VCaP (cell line): ENCODE results near the gene INSR.
A peak's percentile ranks its signal among the peaks of the same experiment; 100 is the strongest.

Experiments
- H3K27ac ChIP-seq: fragments of 450-650 bp; 2 replicates; pipeline ENCODE4 v1.5.1; 2017
- TF ChIP-seq, protein P1 (sequence below): fragments of 450-650 bp; conservative IDR thresholded peaks from 2 replicates; pipeline ENCODE4 v1.5.1; 2017; ENCODE audit warnings: mild to moderate bottlenecking, moderate library complexity

The INSR gene

DNA sequence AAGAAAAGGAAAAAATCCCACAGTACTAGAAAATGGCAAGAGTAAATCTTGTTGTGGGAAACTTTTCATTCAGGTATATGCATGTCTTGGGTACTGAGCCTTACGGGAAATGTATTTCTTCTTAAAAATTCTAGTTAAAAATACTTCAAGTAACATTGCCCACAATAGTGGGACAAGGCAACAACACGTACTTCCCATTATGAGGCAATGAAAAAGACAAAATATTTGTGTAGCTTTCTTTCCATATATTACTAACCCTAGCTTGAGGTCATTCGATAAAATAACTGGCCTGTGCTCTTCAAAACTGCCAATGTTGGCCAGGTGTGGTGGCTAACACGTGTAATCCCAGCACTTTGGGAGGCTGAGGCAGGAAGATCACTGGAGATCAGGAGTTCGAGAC lies 99.2 kb downstream of the INSR start:
- no peak overlapping the region for H3K27ac ChIP-seq

DNA sequence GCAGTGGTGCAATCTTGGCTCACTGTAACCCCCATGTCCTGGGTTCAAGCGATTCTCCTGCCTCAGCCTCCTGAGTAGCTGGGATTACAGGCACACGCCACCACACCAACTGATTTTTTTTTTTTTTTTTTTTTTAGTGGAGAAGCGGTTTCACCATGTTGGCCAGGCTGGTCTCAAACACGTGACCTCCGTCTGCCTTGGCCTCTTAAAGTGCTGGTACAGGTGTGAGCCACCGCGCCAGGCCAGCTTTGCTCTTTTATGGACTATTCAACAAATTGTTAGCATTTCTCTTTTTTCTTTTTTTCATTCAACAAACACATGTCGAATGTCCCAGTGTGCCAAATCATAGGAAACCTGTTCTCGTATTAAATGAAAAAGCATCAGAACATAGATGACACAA lies 99.6 kb downstream of the INSR start:
- no peak overlapping the region for H3K27ac ChIP-seq
- TF ChIP-seq, protein P1, sequence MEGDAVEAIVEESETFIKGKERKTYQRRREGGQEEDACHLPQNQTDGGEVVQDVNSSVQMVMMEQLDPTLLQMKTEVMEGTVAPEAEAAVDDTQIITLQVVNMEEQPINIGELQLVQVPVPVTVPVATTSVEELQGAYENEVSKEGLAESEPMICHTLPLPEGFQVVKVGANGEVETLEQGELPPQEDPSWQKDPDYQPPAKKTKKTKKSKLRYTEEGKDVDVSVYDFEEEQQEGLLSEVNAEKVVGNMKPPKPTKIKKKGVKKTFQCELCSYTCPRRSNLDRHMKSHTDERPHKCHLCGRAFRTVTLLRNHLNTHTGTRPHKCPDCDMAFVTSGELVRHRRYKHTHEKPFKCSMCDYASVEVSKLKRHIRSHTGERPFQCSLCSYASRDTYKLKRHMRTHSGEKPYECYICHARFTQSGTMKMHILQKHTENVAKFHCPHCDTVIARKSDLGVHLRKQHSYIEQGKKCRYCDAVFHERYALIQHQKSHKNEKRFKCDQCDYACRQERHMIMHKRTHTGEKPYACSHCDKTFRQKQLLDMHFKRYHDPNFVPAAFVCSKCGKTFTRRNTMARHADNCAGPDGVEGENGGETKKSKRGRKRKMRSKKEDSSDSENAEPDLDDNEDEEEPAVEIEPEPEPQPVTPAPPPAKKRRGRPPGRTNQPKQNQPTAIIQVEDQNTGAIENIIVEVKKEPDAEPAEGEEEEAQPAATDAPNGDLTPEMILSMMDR, result no peak

More for the DNA sequence above, 99.2 kb downstream of the INSR start:
- TF ChIP-seq, protein P1, result no peak

DNA sequence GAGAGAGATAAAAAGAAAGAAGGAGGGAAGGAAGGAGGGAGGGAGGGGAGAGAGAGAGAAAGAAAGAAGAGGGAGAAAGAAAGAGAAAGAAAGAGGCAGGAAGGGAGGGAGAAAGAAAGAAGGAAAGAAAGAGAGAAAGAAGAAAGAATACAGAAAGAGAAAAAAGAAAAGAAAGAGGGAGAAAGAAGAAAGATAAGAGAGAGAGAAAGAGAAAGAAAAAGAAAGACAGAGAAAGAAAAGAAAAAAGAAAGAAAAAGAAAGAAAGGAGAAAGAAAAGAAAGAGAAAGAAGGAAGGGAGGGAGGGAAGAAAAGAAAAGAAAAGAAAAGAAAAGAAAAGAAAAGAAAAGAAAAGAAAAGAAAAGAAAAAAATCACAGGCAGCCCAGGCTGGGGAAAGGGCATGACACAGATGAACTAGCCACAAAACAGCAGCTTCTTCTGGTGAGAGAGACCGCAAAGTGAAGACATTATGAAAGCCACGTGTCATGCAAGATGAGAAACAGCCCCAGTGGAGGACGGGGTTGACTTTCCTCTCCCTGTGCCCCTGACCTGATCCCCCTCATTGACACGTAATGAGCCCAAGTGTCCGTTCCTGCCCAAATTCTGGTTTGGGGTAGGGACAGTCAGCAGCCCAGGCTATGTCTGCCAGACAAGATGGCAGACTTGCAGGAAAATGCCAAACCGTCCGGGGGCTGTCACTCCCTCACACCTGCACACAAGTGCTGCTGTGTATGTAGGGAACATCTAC lies 102.1 kb downstream of the INSR start:
- TF ChIP-seq, protein P1, result no peak
- H3K27ac ChIP-seq, result no peak overlapping the region

DNA sequence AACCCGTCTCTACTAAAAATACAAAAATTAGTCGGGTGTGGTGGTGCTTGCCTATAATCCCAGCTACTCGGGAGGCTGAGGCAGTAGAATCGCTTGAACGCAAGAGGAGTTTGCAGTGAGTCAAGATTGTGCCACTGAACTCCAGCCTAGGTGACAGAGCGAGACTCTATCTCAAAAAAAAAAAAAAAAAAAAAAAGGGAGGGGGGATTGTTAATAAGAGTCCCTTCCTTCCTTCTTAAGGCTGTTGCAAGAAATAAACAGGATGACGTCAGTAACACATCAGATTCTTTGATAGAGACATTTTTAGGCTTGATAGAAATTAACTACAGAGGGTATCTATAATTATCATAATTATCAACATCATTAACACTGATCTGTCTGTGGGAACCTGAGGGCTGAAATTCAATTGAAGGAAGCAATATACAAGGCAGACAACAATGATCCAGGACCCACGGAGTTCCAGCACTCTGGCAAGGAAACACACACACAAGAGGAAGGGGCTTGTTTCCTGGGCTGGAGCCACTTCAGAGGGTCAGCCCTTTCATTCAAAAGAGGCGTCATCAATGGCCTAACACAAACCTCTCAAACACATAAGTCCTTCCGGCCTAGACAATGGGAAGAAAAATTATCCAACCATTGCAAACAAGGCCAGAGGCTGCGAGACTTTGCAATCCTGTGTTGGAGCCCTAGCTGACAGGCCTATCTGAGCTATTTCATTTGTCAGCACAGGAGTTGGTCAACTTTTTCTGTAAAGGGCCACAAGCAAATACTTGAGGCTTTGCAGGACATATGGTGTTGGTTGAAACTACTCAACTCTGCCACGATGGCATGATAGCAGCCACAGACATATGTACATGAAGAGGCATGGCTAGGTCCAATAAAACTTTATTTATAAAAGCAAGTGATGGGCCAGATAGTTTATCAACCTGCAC lies 105.2 kb downstream of the INSR start:
- TF ChIP-seq, protein P1, result no peak
- no peak overlapping the region for H3K27ac ChIP-seq

DNA sequence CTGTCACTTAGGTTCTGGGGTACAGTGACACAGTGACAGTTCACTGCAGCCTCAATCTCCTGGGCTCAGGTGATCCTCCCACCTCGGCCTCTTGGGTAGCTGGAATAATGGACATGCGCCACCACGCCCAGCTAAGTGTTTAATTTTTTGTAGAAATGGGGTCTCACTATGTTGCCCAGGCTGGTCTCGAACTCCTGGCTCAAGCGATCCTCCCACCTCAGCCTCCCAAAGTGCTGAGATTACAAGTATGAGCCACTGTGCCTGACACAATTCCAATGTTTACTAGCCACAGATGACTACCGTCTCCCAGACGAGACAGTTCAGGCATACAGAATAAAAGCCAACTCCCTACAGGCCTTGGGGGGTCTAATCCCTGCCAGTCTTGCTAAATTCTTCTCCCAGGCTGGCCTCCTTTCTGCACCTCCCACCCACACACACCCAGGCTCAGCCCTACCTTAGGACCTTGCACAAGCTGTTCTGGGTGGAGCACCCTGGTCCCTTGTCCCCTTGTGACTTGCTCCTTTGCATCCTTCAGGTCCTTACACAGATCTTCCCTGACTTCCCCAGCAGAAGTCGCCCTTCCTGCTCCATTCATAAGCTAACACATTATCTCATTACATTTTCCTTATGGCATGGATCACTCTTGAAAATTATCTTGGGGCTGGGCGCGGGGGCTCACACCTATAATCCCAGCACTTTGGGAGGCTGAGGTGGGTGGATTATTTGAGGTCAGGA lies 106.4 kb downstream of the INSR start:
- TF ChIP-seq, protein P1, result no peak

DNA sequence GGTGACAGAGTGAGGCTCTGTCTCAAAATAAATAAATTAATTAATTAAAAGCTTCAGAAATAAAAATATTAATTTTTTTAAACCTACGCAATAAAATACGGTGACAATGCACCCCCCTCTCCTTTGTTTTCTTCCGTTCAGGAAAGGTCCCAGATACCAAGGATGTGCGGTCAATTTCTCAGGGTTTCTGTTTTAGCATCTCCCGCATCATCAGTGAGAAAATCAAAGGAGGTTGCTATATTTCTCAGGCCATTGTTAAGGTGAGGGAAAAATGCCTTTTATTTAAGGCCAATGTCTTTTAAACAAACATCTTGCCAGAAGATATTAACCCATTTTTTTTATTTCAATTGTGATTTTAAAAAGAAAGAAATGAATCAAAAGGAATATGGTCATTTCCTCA lies 111.7 kb downstream of the INSR start:
- 0 out of 2 replicates have a peak overlapping the region, but pooled peaks have one; percentile 5 for H3K27ac ChIP-seq
- TF ChIP-seq, protein P1, result no peak

More for the DNA sequence above, 106.4 kb downstream of the INSR start:
- no peak overlapping the region for H3K27ac ChIP-seq

DNA sequence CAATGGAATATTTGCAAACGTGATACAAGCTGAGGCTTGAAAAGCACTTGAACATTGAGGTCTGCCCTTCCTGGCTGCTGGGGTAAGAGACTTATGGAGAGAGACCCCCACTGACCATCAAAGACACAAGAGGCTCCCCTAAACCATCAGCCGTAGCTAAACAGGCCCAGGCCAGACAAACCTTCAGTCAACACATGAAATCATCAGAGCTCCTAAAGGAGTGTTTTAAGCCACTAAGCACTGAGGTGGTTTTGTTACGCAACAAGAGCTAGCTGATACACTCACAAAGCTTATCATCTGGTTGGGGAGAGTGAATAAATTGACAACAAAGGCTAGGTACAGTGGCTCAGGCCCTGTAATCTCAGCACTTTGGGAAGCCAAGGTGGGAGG lies 114.3 kb downstream of the INSR start:
- TF ChIP-seq, protein P1, result no peak
- peak overlapping the region; percentile 84 for H3K27ac ChIP-seq
